Rectal smooth muscle tissue (tissue), 1 donor: ENCODE results near the gene POLR2I.
"Not testable (repeated sequence)": the region's sequence is repeated elsewhere in the genome, so short reads cannot be mapped to it uniquely, and the experiment has no call there.

Source experiments
- H3K27ac ChIP-seq: one replicate; pipeline ENCODE4 v1.7.0; 2013; ENCODE audit warnings: low read depth, low read length, inconsistent platforms
- H3K27me3 ChIP-seq: one replicate; pipeline ENCODE4 v1.7.0; 2013; ENCODE audit warnings: low read length; ENCODE audit not compliant: control insufficient read depth, insufficient read depth
- H3K36me3 ChIP-seq: one replicate; pipeline ENCODE4 v1.7.0; 2013; ENCODE audit warnings: low read length; ENCODE audit not compliant: control insufficient read depth, insufficient read depth
- H3K4me1 ChIP-seq: one replicate; pipeline ENCODE4 v1.7.0; 2013; ENCODE audit warnings: low read length; ENCODE audit not compliant: control insufficient read depth, insufficient read depth
- H3K4me3 ChIP-seq: one replicate; pipeline ENCODE4 v1.7.0; 2013; ENCODE audit warnings: low read length
- H3K9ac ChIP-seq: one replicate; pipeline ENCODE4 v1.7.0; 2013; ENCODE audit warnings: low read length

Gene POLR2I

GRCh38 chr19:36086326-36086725 is 28.3 kb downstream of the POLR2I start:
- Histone ChIP-seq H3K36me3 (no peaks in the 10 kb centered on the region), H3K27me3 (no peaks in the 10 kb centered on the region), H3K27ac (no peak overlapping the region), H3K4me3 (no peak overlapping the region), H3K9ac (no peak overlapping the region), H3K4me1 (no peaks in the 10 kb centered on the region)

GRCh38 chr19:36084231-36085009 is 30.3 kb downstream of the POLR2I start:
- no peaks in the 10 kb centered on the region for H3K36me3 ChIP-seq
- H3K9ac ChIP-seq, result no peak overlapping the region
- H3K27ac ChIP-seq, result no peak overlapping the region
- H3K27me3 ChIP-seq, result no peaks in the 10 kb centered on the region
- no peaks in the 10 kb centered on the region for H3K4me1 ChIP-seq
- H3K4me3 ChIP-seq, result no peak overlapping the region

- H3K9ac ChIP-seq, result no peak overlapping the region
- no peak overlapping the region for H3K4me3 ChIP-seq
- no peaks in the 10 kb centered on the region for H3K4me1 ChIP-seq
- no peaks in the 10 kb centered on the region for H3K27me3 ChIP-seq
- H3K27ac ChIP-seq, result no peak overlapping the region
- no peaks in the 10 kb centered on the region for H3K36me3 ChIP-seq
These were observed 31.8 kb downstream of the POLR2I start for GRCh38 chr19:36082916-36083315.

- Histone ChIP-seq H3K4me1 (no peaks in the 10 kb centered on the region), H3K27ac (no peak overlapping the region), H3K9ac (no peak overlapping the region), H3K36me3 (no peaks in the 10 kb centered on the region), H3K4me3 (no peak overlapping the region), H3K27me3 (no peaks in the 10 kb centered on the region)
These were observed 32.8 kb downstream of the POLR2I start for GRCh38 chr19:36081894-36082293.

- Histone ChIP-seq H3K27me3 (no peaks in the 10 kb centered on the region), H3K4me1 (no peaks in the 10 kb centered on the region), H3K27ac (no peak overlapping the region), H3K36me3 (no peaks in the 10 kb centered on the region), H3K4me3 (no peak overlapping the region), H3K9ac (no peak overlapping the region)
These were observed 33.3 kb downstream of the POLR2I start for GRCh38 chr19:36081385-36081784.

GRCh38 chr19:36079389-36079945 is 35.2 kb downstream of the POLR2I start:
- Histone ChIP-seq H3K9ac (no peak overlapping the region), H3K4me3 (no peak overlapping the region), H3K27me3 (no peaks in the 10 kb centered on the region), H3K4me1 (no peaks in the 10 kb centered on the region), H3K27ac (no peak overlapping the region), H3K36me3 (no peaks in the 10 kb centered on the region)

GRCh38 chr19:36073121-36073876 is 41.4 kb downstream of the POLR2I start:
- no peaks in the 10 kb centered on the region for H3K4me1 ChIP-seq
- no peak overlapping the region for H3K9ac ChIP-seq
- no peaks in the 10 kb centered on the region for H3K27me3 ChIP-seq
- H3K4me3 ChIP-seq, result no peak overlapping the region
- H3K27ac ChIP-seq, result no peak overlapping the region
- H3K36me3 ChIP-seq, result no peaks in the 10 kb centered on the region

GRCh38 chr19:36072081-36072480 is 42.6 kb downstream of the POLR2I start:
- no peak overlapping the region for H3K4me3 ChIP-seq
- H3K4me1 ChIP-seq, result no peaks in the 10 kb centered on the region
- no peaks in the 10 kb centered on the region for H3K27me3 ChIP-seq
- no peak overlapping the region for H3K9ac ChIP-seq
- H3K36me3 ChIP-seq, result no peaks in the 10 kb centered on the region
- no peak overlapping the region for H3K27ac ChIP-seq

GRCh38 chr19:36068810-36069499 is 45.7 kb downstream of the POLR2I start:
- not testable (repeated sequence) for H3K9ac ChIP-seq, H3K4me1 ChIP-seq, H3K27ac ChIP-seq, H3K27me3 ChIP-seq, H3K36me3 ChIP-seq, H3K4me3 ChIP-seq

GRCh38 chr19:36067681-36068080 is 47.0 kb downstream of the POLR2I start:
- Histone ChIP-seq H3K4me1 (no peaks in the 10 kb centered on the region), H3K36me3 (no peaks in the 10 kb centered on the region), H3K4me3 (no peak overlapping the region), H3K27me3 (no peaks in the 10 kb centered on the region), H3K27ac (no peak overlapping the region), H3K9ac (no peak overlapping the region)

GRCh38 chr19:36064826-36065225 is 49.8 kb downstream of the POLR2I start:
- Histone ChIP-seq H3K4me3 (no peak overlapping the region), H3K36me3 (no peaks in the 10 kb centered on the region), H3K27ac (no peak overlapping the region), H3K9ac (no peak overlapping the region), H3K4me1 (no peaks in the 10 kb centered on the region), H3K27me3 (no peaks in the 10 kb centered on the region)
